ENCODE results near the gene UXS1.

UXS1 gene

GRCh38 chr2:106090916-106091618, 103.0 kb downstream of the UXS1 start:
- Histone ChIP-seq H3K36me3 (ENCODE audit: insufficient read depth) (no peaks in the 10 kb centered on the region), H3K79me2 (ENCODE audit: insufficient read depth, low read depth) (no peaks in the 10 kb centered on the region), H3K4me1 (ENCODE audit: low read depth, poor library complexity, severe bottlenecking) (no peaks in the 10 kb centered on the region), H3K27me3 (ENCODE audit: insufficient read depth, low read depth) (no peaks in the 10 kb centered on the region), H4K20me1 (ENCODE audit: insufficient read depth) (no peaks in the 10 kb centered on the region), H3K9ac (no peak overlapping the region), H3K4me3 (IDR thresholded peaks at IDR 0.05; ENCODE audit: insufficient read depth, low read depth, low read length) (no peak overlapping the region), H3K4me2 (no peak overlapping the region), H2AFZ (ENCODE audit: low read depth) (no peak overlapping the region), H3K27ac (no peak overlapping the region)
- TF ChIP-seq CTCF (conservative IDR thresholded peaks at IDR 0.05; ENCODE audit: low read depth, low read length): no peak

GRCh38 chr2:106089611-106090010, 104.5 kb downstream of the UXS1 start:
- Histone ChIP-seq H3K36me3 (ENCODE audit: insufficient read depth) (no peaks in the 10 kb centered on the region), H3K9ac (no peak overlapping the region)
- no peak for TF ChIP-seq CTCF (conservative IDR thresholded peaks at IDR 0.05; ENCODE audit: low read depth, low read length)

GRCh38 chr2:106085181-106085940, 108.7 kb downstream of the UXS1 start:
- no peak overlapping the region for H3K4me2 ChIP-seq
- no peaks in the 10 kb centered on the region for H4K20me1 ChIP-seq (ENCODE audit: insufficient read depth)
- H3K27me3 ChIP-seq (ENCODE audit: insufficient read depth, low read depth): no peaks in the 10 kb centered on the region
- no peak for TF ChIP-seq CTCF (conservative IDR thresholded peaks at IDR 0.05; ENCODE audit: low read depth, low read length)
- no peaks in the 10 kb centered on the region for H3K36me3 ChIP-seq (ENCODE audit: insufficient read depth)
- H2AFZ ChIP-seq (ENCODE audit: low read depth): no peak overlapping the region
- H3K4me1 ChIP-seq (ENCODE audit: low read depth, poor library complexity, severe bottlenecking): no peaks in the 10 kb centered on the region
- no peaks in the 10 kb centered on the region for H3K79me2 ChIP-seq (ENCODE audit: insufficient read depth, low read depth)
- H3K27ac ChIP-seq: no peak overlapping the region
- no peak overlapping the region for H3K4me3 ChIP-seq (IDR thresholded peaks at IDR 0.05; ENCODE audit: insufficient read depth, low read depth, low read length)
- H3K9ac ChIP-seq: no peak overlapping the region

More at GRCh38 chr2:106089611-106090010, 104.5 kb downstream of the UXS1 start:
- H3K4me1 ChIP-seq (ENCODE audit: low read depth, poor library complexity, severe bottlenecking): no peaks in the 10 kb centered on the region
- no peak overlapping the region for H3K27ac ChIP-seq
- no peak overlapping the region for H3K4me2 ChIP-seq
- H3K79me2 ChIP-seq (ENCODE audit: insufficient read depth, low read depth): no peaks in the 10 kb centered on the region
- H2AFZ ChIP-seq (ENCODE audit: low read depth): no peak overlapping the region
- H3K4me3 ChIP-seq (IDR thresholded peaks at IDR 0.05; ENCODE audit: insufficient read depth, low read depth, low read length): no peak overlapping the region
- H4K20me1 ChIP-seq (ENCODE audit: insufficient read depth): no peaks in the 10 kb centered on the region
- H3K27me3 ChIP-seq (ENCODE audit: insufficient read depth, low read depth): no peaks in the 10 kb centered on the region

GRCh38 chr2:106080959-106081358, 113.1 kb downstream of the UXS1 start:
- Histone ChIP-seq H3K79me2 (ENCODE audit: insufficient read depth, low read depth) (no peaks in the 10 kb centered on the region), H3K9ac (no peak overlapping the region), H3K36me3 (ENCODE audit: insufficient read depth) (no peaks in the 10 kb centered on the region), H4K20me1 (ENCODE audit: insufficient read depth) (no peaks in the 10 kb centered on the region), H3K4me1 (ENCODE audit: low read depth, poor library complexity, severe bottlenecking) (no peaks in the 10 kb centered on the region), H3K4me3 (IDR thresholded peaks at IDR 0.05; ENCODE audit: insufficient read depth, low read depth, low read length) (no peak overlapping the region), H3K27me3 (ENCODE audit: insufficient read depth, low read depth) (no peaks in the 10 kb centered on the region), H3K27ac (no peak overlapping the region), H2AFZ (ENCODE audit: low read depth) (no peak overlapping the region), H3K4me2 (no peak overlapping the region)
- TF ChIP-seq CTCF (conservative IDR thresholded peaks at IDR 0.05; ENCODE audit: low read depth, low read length): no peak

Data from KMS-11 (cell line).